Measurements from ENCODE around the gene SH3YL1.

Gene SH3YL1

GRCh38 chr2:255195-255594 is 8.6 kb downstream of the SH3YL1 start:
- no peak for DNase-seq

DNA sequence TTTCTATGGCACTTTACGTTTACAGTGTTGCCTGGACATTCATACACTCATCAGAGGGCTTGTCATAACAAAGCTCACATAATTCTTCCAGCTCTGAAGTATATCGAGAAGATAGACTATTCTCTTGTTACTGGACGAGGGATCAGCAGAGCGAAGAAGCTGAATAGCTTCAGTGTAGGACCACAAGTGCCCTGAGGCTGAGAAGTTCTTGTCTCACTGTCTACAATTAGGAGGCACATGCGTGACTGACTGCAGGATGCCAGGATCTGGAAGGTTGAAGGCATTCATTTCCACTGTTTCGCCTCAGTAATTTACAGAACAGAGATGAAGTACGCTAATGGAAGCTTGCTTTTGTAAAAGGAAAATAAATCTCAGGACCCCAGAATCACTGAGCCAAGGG is 9.6 kb downstream of the SH3YL1 start:
- DNase-seq: no peak

GRCh38 chr2:253202-253638 is 10.6 kb downstream of the SH3YL1 start:
- no peak for DNase-seq

GRCh38 chr2:252001-252602 is 11.7 kb downstream of the SH3YL1 start:
- DNase-seq: no peak

GRCh38 chr2:249538-250042 is 14.2 kb downstream of the SH3YL1 start:
- DNase-seq: no peak

DNA sequence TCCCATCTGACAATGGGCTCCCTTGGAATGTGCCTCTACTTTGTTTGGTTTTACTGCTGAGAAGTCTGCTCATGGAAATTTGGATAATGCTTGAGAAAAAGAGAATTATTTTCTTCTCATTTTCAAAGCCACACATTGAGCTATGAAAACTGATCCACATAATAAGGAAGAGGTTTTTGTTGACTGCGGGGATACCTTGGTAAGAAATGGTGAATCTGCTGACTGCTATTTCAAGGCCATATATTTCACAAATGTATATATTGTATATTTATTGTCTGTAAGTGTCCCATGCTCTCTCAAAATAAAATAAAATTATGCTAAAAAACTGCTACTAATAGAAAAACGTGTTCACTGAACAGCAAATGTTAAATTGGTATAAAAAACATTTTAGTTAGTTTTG is 15.1 kb downstream of the SH3YL1 start:
- DNase-seq: no peak

DNA sequence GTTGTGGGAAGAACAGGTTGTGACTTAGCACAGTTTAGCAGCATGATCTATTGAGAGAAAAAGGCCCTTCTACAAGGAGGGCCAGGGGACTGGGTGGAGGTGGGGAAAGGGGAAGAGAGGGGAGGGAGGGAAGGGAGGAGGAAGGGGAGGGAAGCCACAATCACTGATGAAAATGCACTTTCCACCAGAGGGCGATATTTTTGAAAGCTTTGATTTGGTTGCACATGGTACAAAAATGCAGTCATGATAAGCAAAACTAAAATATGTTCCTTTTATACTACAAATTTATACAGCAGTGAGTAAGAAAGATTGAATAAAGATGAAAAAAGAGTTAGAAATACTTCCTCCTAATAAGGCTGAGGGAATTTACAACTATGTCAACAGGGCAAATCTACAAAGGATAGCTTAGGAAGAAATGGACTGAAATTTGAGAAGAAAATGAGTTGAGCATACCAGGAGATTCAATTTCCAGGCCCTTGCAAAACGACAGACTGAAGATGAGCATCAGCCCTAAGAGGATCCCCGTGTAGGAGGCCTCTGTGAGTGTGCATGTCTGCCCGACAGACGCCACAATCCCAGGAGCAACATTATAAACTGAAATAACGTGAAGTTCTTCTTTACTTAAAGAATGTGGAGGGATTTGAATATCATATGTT is 17.2 kb downstream of the SH3YL1 start:
- no peak for DNase-seq

- no peak for DNase-seq
Observed at GRCh38 chr2:244547-244946, 19.3 kb downstream of the SH3YL1 start.

- DNase-seq: no peak
Observed at GRCh38 chr2:238869-239268, 25.0 kb downstream of the SH3YL1 start.

DNA sequence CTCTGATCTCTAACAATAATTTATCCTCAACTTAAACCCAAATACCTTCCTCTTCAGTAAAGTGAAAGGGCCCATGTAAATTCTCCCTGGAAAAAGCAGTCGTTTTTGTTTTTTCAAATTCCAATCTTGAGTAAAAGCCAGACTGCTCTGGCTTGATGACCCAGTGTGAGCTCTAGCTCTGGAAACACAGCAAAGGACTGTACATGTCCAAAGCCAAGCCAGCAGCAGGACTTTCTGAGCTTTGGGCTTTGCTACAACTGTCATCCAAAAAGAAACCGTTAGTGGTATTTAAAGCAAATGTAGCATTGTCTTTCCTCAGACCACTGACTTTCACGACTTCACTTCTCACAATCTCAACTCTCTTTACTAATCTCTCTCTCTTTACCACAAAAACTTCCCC is 25.4 kb downstream of the SH3YL1 start:
- DNase-seq: no peak

GRCh38 chr2:237878-238277 is 26.0 kb downstream of the SH3YL1 start:
- DNase-seq: no peak

DNA sequence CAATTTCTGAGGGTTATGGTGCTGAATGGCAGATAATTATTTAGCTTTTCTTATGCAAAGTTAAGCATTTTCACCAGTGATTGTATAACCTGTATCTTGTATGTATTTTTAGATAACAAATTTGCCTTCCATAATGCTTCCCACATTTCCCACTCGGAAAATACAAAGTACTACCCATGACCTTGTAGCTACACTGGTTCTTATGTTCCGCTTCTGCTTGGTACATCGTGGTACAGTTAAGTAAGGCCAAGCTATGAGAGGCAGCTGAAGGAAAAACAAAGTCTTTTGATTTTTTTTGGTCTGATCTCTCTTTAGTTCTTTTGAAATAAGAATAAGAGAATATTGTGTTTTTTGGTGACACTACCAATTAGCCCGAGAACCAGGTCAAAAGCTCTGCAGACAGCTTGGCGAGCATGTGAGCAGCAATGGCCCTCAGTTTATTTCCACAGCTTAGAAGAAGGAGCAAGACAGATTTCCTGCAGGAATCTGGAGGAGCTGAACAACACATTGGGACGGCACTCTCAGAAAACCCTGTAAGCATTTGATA is 26.8 kb downstream of the SH3YL1 start:
- DNase-seq: no peak

- DNase-seq: no peak
Observed at GRCh38 chr2:234421-234820, 29.4 kb downstream of the SH3YL1 start.

GRCh38 chr2:233030-233429 is 30.8 kb downstream of the SH3YL1 start:
- no peak for DNase-seq

- DNase-seq: no peak
Observed at GRCh38 chr2:231521-232185, 32.2 kb downstream of the SH3YL1 start.

- no peak for DNase-seq
Observed at GRCh38 chr2:228518-229278, 35.1 kb downstream of the SH3YL1 start.

GRCh38 chr2:228115-228514 is 35.7 kb downstream of the SH3YL1 start:
- no peak for DNase-seq

DNA sequence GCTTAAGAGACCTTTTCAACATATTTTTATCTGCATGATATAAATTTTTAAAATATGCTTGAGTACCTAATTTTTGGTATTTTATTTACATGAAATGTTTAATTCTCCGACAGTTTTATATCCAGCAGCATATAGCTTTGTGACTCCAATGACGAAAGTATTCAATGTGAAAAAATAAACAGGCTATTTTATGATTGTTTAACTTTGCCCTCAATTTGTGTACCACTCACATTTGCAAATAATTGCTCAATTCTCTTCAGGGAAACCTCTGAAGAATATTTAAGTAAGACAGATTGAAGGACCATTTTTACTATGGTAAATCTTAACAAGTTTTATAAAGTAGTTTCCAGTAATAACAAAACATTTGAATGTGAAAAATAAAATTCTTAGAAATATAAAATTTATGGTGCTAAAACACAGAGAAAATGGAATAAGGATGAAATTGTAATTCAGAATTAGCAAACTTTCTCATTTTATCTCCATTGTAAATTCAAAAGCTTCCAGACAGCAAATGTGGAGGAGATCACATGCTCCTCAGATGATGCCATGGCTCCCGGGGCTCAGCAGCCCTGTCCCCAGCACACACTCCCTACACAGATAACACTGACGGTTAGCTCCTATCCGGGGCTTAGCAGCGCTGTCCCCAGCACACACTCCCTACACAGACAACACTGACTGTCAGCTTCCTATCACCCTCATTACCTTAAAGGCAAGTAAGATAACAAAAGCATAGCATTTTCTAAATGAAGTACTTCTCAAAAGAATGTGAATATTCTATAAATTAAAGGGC is 39.7 kb downstream of the SH3YL1 start:
- no peak for DNase-seq

GRCh38 chr2:223451-223850 is 40.4 kb downstream of the SH3YL1 start:
- DNase-seq: no peak

DNA sequence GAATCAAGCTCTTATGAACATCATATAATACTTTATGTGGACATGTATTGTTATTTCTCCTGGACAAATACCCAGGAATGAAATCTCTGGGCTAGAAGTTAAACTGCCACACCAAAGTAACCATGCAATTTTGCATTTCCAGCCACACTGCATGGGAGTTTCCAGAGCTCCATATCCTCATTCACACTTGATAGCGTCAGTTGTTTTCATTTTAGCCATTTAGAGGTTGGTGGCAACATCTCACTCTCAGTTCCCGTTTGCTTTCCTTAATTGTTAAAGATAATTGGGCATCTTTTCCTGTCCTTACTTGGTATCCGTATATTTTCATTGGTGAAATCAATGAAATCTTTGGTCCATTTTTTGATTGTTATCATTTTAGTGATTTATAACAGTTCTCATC is 47.8 kb downstream of the SH3YL1 start:
- no peak for DNase-seq

DNA sequence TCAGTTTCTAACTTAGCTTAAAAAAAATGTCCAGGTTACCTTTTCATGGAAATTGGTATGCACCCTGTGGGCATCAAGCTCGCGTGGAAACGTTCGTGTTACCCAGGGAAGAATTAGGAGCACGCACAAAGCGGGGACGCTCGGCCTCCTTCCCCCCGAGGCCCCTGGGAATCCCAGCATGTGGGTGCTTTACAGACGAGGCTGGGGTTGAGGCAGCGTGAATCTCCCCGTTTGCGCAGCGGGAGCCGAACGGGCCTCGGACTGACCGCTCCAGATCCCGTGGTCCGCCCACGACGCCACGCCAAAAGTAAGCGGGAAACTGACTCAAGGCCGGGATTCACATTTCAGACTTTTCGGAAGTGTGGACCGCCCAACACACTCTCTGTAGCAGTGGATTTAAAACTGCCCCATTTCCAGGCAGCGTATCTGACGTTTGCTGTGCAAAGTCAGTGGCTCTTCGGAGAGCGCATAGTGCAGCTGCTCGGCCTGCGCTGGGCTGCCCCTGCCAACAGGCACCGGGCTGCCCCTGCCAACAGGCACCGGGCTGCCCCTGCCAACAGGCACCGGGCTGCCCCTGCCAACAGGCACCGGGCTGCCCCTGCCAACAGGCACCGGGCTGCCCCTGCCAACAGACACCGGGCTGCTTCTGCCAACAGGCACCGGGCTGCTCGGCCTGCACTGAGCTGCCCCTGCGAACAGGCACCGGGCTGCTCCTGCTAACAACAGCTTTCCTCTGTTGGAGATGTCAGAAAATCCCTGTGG is 49.7 kb downstream of the SH3YL1 start:
- no peak for DNase-seq

Data from NCI-H446 treated with DMSO at 0.1 percent for 48 hours (cell line).